ENCODE data around the gene ENTPD5. TPM values are rescaled to one million over a fixed set of nuclear protein-coding genes. Genes with fewer than 3 reads are reported as not detected.

ENTPD5 gene
- total and polyA plus RNA-seq, 12 donors, result 3.8 to 10.0 (median 7.9) TPM

DNA sequence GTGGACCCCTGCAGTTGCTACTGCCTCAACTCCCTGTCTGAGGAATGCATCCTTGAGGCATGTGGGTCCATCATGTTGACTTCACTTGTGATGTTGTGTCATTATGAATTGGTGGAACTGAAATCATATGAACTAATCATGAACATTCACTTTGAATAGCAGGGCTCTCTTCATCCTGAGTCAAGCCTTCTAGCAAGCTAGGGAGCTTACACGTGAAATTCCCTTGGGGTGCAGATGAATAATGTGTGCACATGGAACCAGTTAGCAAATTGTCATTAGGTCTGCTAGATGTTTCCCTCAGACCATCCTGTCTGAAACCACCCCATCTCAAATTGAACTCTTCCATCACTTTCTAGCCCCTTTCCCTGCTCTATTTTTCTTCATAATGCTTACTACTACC is 65.4 kb downstream of the ENTPD5 start:
- no peak for TF ChIP-seq CTCF (IDR thresholded peaks at IDR 0.05)
- ATAC-seq (no peak), DNase-seq (no peak)
- no peak overlapping the region for H3K27ac ChIP-seq
- H3K36me3 ChIP-seq, result peaks cover 0 to 64% (median 31%) of the 10 kb centered on the region in 9 donors
- H3K4me3 ChIP-seq, result no peak overlapping the region
- intact Hi-C loops (cut with DNase I), result loop anchor here in 1 of 10 donors (5.0 kb wide), 1 partner anchor 1659 kb away; no protein-coding TSS in a partner anchor
- H3K9me3 ChIP-seq, result no peaks in the 10 kb centered on the region
- WGBS, 2 donors, result 60 to 63% methylated on average over 1 of the region's 1 CpG
- peaks cover 3 to 26% (median 16%) of the 10 kb centered on the region in 9 donors for H3K4me1 ChIP-seq
- H3K27me3 ChIP-seq, result no peaks in the 10 kb centered on the region

- H3K4me1 ChIP-seq, result peaks cover 3 to 26% (median 16%) of the 10 kb centered on the region in 9 donors
- ATAC-seq (peak; percentile 98 to 99 (median 98)), DNase-seq (peak; percentile 90 to 96)
- peak in 2 of 9 donors; percentile 25 to 36 for TF ChIP-seq CTCF (IDR thresholded peaks at IDR 0.05)
- intact Hi-C loops (cut with DNase I), result loop anchor here in 1 of 10 donors (5.0 kb wide), 1 partner anchor 1662 kb away; no protein-coding TSS in a partner anchor
- H3K4me3 ChIP-seq, result peak within 1 kb of the TSS; percentile 48 to 94 (median 80)
- peak within 1 kb of the TSS; percentile 57 to 98 (median 94) for H3K27ac ChIP-seq
- H3K27me3 ChIP-seq, result no peaks in the 10 kb centered on the region
- peaks cover 0 to 46% (median 21%) of the 10 kb centered on the region in 9 donors for H3K36me3 ChIP-seq
- H3K9me3 ChIP-seq, result no peaks in the 10 kb centered on the region
- 0% methylated on average over 70 of the region's 70 CpGs for WGBS, 2 donors
These were observed 69.0 kb downstream of the ENTPD5 start, which contains the start of the genes COQ6 and FAM161B for GRCh38 chr14:73949752-73950734. TSS of gene COQ6 (plus strand) at chr14:73950302. CDS start at chr14:73950333, 31 bp downstream. TSS of gene FAM161B (minus strand) at chr14:73950094. CDS start at chr14:73950026, 68 bp downstream.

GRCh38 chr14:73945159-73945670 is 73.9 kb downstream of the ENTPD5 start:
- intact Hi-C loops (cut with DNase I), result no loop called here
- no peaks in the 10 kb centered on the region for H3K9me3 ChIP-seq
- no peaks in the 10 kb centered on the region for H3K27me3 ChIP-seq
- H3K27ac ChIP-seq, result no peak overlapping the region
- H3K4me3 ChIP-seq, result no peak overlapping the region
- ATAC-seq (no peak), DNase-seq (no peak)
- TF ChIP-seq CTCF (IDR thresholded peaks at IDR 0.05), result no peak
- H3K36me3 ChIP-seq, result peaks cover 0 to 65% (median 18%) of the 10 kb centered on the region in 9 donors
- WGBS, 2 donors, result 90 to 92% methylated on average over 4 of the region's 4 CpGs
- peaks cover 0 to 34% (median 4%) of the 10 kb centered on the region in 9 donors for H3K4me1 ChIP-seq

Measured in heart right ventricle (tissue), 16 donors.